GM12873 (cell line): ENCODE measurements around the gene RAPGEF1.

Experiments
- TF ChIP-seq, protein P1 (sequence below): IDR thresholded peaks from 2 replicates; pipeline ENCODE4 v1.5.1; 2012; ENCODE audit warnings: low read depth, mild to moderate bottlenecking, moderate library complexity, low read length, control low read depth; ENCODE audit not compliant: insufficient read depth; ENCODE audit errors: missing control alignments

RAPGEF1 gene

DNA sequence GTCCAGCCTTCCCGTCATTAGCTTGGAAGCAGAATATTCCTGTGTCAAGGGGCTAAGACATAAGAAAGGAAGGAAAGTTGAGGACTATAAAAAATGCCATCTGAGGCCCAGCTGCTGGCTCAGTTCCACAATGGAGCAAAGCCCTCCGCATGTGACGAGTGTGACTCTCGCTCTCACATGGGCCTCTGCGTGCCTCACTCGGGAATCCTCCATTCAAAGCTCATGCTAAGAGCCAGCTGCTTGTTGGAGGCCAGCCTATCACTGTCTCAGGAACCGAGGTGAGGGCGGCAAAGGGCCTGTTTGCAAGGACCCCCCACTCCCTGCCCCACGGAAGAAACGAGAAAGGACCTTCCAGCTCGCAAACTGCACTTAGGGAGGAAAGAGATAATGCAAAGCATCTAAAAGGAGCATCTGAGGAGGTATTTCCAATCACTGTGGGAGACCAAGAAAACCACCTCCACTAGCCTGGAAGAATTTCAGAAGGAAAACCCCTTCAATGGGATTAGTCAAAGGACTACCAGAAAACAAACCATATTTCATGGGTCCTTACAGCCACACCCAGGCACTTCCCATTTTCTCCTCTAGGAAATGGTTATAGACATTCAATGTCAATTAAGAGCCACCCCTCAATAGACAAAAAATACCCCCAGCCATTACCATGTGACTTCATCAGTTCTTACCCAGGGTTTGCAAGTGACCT lies 99.3 kb downstream of the RAPGEF1 start:
- TF ChIP-seq, protein P1, sequence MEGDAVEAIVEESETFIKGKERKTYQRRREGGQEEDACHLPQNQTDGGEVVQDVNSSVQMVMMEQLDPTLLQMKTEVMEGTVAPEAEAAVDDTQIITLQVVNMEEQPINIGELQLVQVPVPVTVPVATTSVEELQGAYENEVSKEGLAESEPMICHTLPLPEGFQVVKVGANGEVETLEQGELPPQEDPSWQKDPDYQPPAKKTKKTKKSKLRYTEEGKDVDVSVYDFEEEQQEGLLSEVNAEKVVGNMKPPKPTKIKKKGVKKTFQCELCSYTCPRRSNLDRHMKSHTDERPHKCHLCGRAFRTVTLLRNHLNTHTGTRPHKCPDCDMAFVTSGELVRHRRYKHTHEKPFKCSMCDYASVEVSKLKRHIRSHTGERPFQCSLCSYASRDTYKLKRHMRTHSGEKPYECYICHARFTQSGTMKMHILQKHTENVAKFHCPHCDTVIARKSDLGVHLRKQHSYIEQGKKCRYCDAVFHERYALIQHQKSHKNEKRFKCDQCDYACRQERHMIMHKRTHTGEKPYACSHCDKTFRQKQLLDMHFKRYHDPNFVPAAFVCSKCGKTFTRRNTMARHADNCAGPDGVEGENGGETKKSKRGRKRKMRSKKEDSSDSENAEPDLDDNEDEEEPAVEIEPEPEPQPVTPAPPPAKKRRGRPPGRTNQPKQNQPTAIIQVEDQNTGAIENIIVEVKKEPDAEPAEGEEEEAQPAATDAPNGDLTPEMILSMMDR: no peak

DNA sequence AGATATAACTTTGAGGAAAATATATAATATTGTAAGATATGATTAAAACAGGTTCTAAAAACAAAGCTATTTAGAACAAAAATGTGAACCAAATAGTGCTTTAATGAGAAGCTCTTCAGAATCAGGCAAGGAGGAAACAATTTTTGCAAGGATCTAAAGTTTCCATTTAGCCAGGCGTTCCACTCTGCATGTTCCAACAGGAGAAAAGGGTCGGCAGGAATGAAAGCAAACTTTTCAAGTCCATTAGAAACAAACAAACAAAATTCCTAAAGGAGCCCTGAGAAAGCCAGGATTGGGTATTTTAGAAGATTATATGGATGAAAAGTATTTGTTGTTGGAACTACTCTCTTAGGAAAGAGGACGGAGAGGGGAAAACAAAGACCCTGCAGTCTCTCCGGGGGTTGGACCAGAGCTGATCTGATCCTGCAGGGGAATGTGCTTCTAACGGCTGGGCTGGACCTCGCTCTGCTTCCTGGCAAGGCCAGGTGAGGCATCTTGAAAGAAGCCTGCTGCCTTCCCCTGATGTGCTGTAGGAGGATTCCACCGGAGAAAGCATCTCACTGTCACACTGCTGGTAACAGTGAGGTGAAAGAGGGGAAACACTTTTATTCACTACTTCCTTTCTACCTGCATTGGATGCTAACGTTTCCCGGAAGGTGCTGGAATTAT lies 100.0 kb downstream of the RAPGEF1 start:
- TF ChIP-seq, protein P1: no peak

DNA sequence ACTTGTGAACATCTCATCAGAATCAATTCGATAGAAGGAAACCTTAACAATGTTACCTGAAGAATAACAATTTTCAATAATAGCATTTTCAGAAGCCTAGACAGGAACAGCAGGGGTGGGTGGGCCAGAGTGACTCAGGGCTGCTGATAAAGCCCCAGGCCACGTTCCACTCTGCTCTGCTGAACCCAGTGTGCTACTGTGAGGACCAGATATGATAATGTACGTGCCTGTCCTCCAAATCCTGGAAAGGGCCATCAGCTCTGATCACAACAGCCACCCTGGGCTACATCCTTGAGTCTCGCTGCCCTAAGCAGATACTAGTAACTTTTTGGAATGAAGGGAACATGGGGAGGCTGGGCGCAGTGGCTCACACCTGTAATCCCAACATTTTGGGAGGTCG lies 103.3 kb downstream of the RAPGEF1 start:
- TF ChIP-seq, protein P1: no peak

DNA sequence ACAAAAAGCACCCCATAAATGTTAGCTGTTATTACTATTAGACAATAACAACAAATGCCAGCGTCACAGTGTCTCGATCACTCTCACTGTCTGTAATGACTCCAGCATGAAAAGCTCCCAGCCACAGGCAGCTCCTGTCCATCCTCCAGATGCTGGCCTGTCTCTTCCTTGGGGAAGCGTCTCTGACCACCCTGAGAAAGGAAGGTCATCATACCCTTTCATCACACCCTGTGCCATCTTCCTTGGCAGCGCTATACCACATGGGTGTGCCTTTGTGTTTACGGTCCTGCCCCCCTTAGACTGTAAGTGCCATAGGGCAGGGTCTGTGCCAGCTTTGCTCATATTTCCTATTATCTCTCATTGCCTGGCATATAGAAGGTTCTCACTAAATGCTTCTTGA lies 104.0 kb downstream of the RAPGEF1 start:
- TF ChIP-seq, protein P1: no peak

DNA sequence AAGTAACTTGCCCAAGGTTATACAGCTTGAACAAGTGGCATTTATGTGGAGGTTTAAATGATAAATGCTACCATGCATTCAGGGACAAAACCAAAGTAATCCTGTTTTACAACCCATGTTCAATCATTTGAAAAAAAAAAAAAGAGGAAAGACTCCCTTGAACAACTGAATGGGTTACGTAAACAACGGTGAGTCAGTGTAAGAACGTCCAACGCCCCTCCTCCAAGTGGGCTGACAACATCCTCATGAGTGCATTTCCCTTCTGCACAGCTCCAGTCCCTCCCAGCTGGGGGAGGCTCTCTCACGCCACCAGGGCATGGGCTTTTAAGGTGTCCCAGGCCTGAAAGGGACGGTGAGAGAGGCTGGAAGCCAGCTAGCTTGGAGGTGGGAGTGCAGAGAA lies 104.6 kb downstream of the RAPGEF1 start:
- TF ChIP-seq, protein P1: no peak

DNA sequence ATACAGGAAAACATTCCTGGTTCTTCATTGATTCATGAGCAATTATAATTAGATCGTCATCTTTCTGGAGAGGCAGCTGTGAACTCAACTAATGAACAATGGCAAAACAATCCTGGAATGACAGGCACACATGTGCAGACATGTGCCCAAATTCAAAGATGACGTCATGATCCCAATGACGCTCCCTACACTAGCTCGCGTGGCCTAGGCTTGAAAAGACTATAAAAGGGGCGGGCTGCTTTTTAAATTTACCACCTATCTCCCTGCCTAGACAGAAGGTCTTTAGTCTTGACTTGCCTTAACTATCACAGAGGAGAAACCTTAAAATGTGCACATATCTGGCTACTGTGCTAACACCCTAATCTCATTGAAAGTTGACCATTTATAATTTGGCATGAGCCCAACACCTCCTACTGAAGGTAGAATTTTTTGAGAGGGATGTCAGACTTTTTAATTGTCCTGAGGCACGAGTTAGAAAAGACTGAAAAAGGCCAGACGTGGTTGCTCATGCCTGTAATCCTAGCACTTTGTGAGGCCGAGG lies 106.3 kb downstream of the RAPGEF1 start:
- TF ChIP-seq, protein P1: no peak

DNA sequence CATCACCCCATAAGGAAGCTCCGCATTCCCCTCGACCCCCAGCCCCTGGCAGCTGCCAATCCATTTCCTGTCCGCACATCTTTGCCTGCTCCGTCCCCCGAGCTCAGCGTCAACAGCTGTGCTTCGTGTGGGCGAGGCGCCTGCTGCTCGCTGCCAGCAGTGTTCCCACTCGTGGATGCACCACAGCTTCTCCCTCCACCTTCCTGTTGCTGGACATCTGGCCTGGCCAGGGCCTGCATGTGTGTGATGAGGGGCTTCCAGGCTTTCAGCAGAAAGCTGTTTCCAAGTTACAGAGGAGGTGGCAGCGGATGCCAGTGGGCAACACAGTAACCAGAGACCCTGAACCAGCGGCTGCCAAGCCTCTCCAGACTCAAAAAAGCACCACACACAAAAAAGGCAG lies 108.6 kb downstream of the RAPGEF1 start:
- TF ChIP-seq, protein P1: no peak
